Keratinocyte (primary cell): ENCODE results near the gene NATD1. TPM values are rescaled to one million over a fixed set of nuclear protein-coding genes. Genes with fewer than 3 reads are reported as not detected.

Experiments
- DNase-seq: peaks from one replicate; pipeline ENCODE4 v3.0.0-alpha.2; 2011; ENCODE audit warnings: low read depth, missing footprints, low spot score
- FAIRE-seq: peaks from 2 replicates; lab custom pipeline; 2011; peaks lifted over from hg19 to GRCh38; lab: Jason Lieb, UNC
- H2AFZ ChIP-seq: 2 replicates; pipeline ENCODE4 v1.6.0; 2012; ENCODE audit warnings: low read length, control low read depth, inconsistent platforms; ENCODE audit not compliant: control insufficient read depth
- H3K27ac ChIP-seq: 2 replicates; pipeline ENCODE4 v1.5.1; 2011; ENCODE audit warnings: low read length; ENCODE audit not compliant: control insufficient read depth, insufficient read depth
- H3K27me3 ChIP-seq: 3 replicates; pipeline ENCODE4 v1.6.0; 2011; ENCODE audit warnings: low read length; ENCODE audit not compliant: control insufficient read depth, insufficient read depth; ENCODE audit errors: extremely low read depth
- H3K36me3 ChIP-seq, 2 experiments: 2 replicates in 1 of 2; 3 replicates in 1 of 2; pipeline ENCODE4 v1.5.1; 2011; ENCODE audit warnings: low read length in 2 of 2, mild to moderate bottlenecking in 1 of 2; ENCODE audit not compliant: control insufficient read depth in 2 of 2, insufficient read depth in 2 of 2; ENCODE audit errors: extremely low read depth in 1 of 2
- H3K4me1 ChIP-seq: 3 replicates; pipeline ENCODE4 v1.5.1; 2011; ENCODE audit warnings: low read length; ENCODE audit not compliant: control insufficient read depth, insufficient read depth; ENCODE audit errors: extremely low read depth
- H3K4me2 ChIP-seq: 3 replicates; pipeline ENCODE4 v1.6.0; 2011; ENCODE audit warnings: low read depth, low read length; ENCODE audit not compliant: control insufficient read depth, insufficient read depth; ENCODE audit errors: extremely low read depth
- H3K4me3 ChIP-seq, 3 experiments: fragments of 200-600 bp in 1 of 3; sonication (generic) in 1 of 3; 2 replicates in 2 of 3; 3 replicates in 1 of 3; pipeline ENCODE4 v1.5.1; 2011 to 2016; ENCODE audit warnings: low read length in 3 of 3, mild to moderate bottlenecking in 3 of 3, control low read depth in 2 of 3, inconsistent platforms in 1 of 3, low read depth in 1 of 3, mixed read lengths in 1 of 3, mixed run types in 1 of 3, moderate library complexity in 1 of 3; ENCODE audit not compliant: control insufficient read depth in 2 of 3, insufficient read depth in 2 of 3; ENCODE audit errors: extremely low read depth in 1 of 3
- H3K79me2 ChIP-seq: 2 replicates; pipeline ENCODE4 v1.6.0; 2012; ENCODE audit warnings: low read length; ENCODE audit not compliant: control insufficient read depth, insufficient read depth
- H3K9ac ChIP-seq: 3 replicates; pipeline ENCODE4 v1.6.0; 2011; ENCODE audit warnings: low read length; ENCODE audit not compliant: control insufficient read depth, insufficient read depth; ENCODE audit errors: extremely low read depth
- H3K9me1 ChIP-seq: 3 replicates; pipeline ENCODE4 v1.6.0; 2011; ENCODE audit warnings: low read length; ENCODE audit not compliant: control insufficient read depth, insufficient read depth; ENCODE audit errors: extremely low read depth
- H3K9me3 ChIP-seq: 2 replicates; pipeline ENCODE4 v1.5.1; 2012; ENCODE audit warnings: low read depth, low read length; ENCODE audit not compliant: control insufficient read depth
- H4K20me1 ChIP-seq: 3 replicates; pipeline ENCODE4 v1.6.0; 2011; ENCODE audit warnings: low read length; ENCODE audit not compliant: control insufficient read depth, insufficient read depth; ENCODE audit errors: extremely low read depth
- CTCF ChIP-seq, 3 experiments: IDR thresholded peaks in 1 of 3; conservative IDR thresholded peaks in 1 of 3; optimal IDR thresholded peaks in 1 of 3; 2 replicates in 2 of 3; 3 replicates in 1 of 3; pipeline versions ENCODE3 to v1.5.1; 2011; ENCODE audit warnings: low read length in 3 of 3, mild to moderate bottlenecking in 3 of 3, moderate library complexity in 2 of 3, control low read depth in 1 of 3, inconsistent platforms in 1 of 3; ENCODE audit not compliant: insufficient read depth in 2 of 3; ENCODE audit errors: extremely low read depth in 1 of 3
- EZH2 ChIP-seq: IDR thresholded peaks from one replicate; pipeline ENCODE4 v1.6.1; 2012; ENCODE audit warnings: inconsistent platforms, mild to moderate bottlenecking, low read length, moderate library complexity
- dilution Hi-C: fragments of 300-500 bp; cut with MboI; formaldehyde crosslinking; loops from one replicate; pipeline ENCODE4 v1.7.0; 2020; ENCODE audit warnings: low sequenced_read_pairs; ENCODE audit not compliant: extremely low pct_ligation_motif_present
- polyA plus RNA-seq, 5 experiments: library from polyadenylated mRNA; depleted of rRNA in 3 of 5; stranded (reverse) in 3 of 5; stranded (forward) in 1 of 5; unstranded in 1 of 5; fragments of >200 nt; gene quantifications; 1 replicate in 1 of 5; 2 replicates in 3 of 5; 3 replicates in 1 of 5; pipeline versions ENCODE4 v1.2.1 to v1.2.3, GENCODE V29; 2011 to 2012; ENCODE audit warnings: missing spikeins in 2 of 5, low read depth in 1 of 5, low replicate concordance in 1 of 5

Gene NATD1
- polyA plus RNA-seq, 1 donor (not counting 4 experiments of a cell fraction or from before 2014, with no cell fraction given) = 1.5 TPM

DNA sequence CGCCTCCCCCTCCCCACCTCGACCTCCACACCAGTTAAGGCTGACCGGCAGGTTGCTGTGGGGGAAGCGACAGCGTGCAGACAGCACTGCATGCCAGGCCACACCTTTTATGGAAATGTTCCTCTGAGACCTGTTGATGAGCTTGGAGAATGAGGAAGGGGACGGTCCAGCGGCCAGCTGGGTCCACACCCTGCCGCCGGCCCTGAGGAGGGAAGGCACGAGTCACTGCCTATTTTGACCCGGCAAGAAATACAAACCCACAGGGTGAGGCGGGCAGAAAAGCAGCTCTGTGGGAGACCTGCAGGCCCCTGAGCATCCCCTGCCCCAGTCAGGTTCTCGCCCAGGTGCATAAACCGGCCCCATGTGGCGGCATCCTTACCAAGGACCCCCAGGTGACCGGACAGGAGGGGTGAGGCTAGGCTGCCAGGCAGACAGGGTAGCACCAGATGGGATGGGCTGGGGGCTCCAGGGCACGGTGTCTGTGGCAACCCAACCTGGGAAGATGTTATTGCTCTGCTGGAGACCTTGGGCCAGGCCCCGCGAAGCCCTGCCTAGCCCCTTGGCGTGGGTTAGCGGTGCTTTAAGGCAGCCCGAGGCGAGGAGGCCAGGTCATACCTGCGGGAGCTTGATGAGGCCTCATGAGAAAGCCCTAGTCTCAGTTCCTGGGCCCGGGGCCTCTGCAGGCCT, 12.7 kb downstream of the NATD1 start:
- Histone ChIP-seq H3K9ac (no peak overlapping the region), H3K4me2 (no peak overlapping the region), H3K79me2 (no peaks in the 10 kb centered on the region), H2AFZ (no peak overlapping the region), H3K27ac (no peak overlapping the region), H3K4me3 (no peak overlapping the region), H3K4me1 (no peaks in the 10 kb centered on the region), H3K9me1 (no peaks in the 10 kb centered on the region), H3K9me3 (no peaks in the 10 kb centered on the region), H3K27me3 (no peaks in the 10 kb centered on the region), H3K36me3 (no peaks in the 10 kb centered on the region), H4K20me1 (no peaks in the 10 kb centered on the region)
- DNase-seq (no peak), FAIRE-seq (no peak)
- no peak for TF ChIP-seq CTCF (optimal IDR thresholded peaks at IDR 0.05 in 1 of 3, IDR thresholded peaks at IDR 0.05 in 1 of 3, conservative IDR thresholded peaks at IDR 0.05 in 1 of 3; ENCODE audit: extremely low read depth in 1 of 3, insufficient read depth in 2 of 3, low read length in 3 of 3)
- TF ChIP-seq EZH2 = no peak
- dilution Hi-C loops = no loop called here

DNA sequence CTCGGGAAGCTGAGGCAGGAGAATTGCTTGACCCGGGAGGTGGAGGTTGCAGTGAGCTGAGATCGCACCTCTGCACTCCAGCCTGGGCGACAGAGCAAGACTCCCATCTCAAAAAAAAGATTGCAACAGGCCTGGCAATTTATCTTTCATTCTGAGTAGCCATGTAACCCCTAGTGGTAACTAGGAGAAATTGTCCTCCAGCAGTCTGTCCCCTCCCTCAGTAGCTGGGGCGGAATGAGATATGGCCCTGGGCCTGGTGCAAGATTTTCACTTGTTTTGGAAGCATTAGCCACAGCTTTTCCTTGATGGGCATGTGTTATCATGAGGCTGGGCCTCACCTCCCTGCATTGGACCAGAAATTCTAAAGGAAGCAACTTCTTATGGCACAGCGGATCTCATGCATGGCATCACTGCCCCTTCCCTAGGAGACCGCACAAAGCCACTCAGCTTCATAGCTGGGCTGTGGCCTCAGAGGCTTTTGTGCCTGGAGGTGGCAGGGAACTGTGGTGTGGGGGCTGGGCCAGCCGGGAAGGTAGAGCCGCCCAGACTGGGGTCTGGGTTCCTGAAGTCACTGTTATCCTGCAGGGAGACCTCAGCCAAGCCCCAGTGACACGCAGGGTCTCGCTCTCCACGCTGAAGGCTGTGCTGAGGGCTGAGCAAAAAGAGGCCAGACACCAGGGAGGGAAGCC, 13.4 kb downstream of the NATD1 start:
- H3K4me1 ChIP-seq = no peaks in the 10 kb centered on the region
- DNase-seq (no peak), FAIRE-seq (no peak)
- no peak overlapping the region for H2AFZ ChIP-seq
- H3K27ac ChIP-seq = no peak overlapping the region
- no peak overlapping the region for H3K9ac ChIP-seq
- no peaks in the 10 kb centered on the region for H3K9me1 ChIP-seq
- dilution Hi-C loops = no loop called here
- H3K4me2 ChIP-seq = no peak overlapping the region
- H3K4me3 ChIP-seq = no peak overlapping the region
- H3K9me3 ChIP-seq = no peaks in the 10 kb centered on the region
- H3K79me2 ChIP-seq = no peaks in the 10 kb centered on the region
- H4K20me1 ChIP-seq = no peaks in the 10 kb centered on the region
- H3K27me3 ChIP-seq = no peaks in the 10 kb centered on the region
- TF ChIP-seq EZH2 = no peak
- TF ChIP-seq CTCF (optimal IDR thresholded peaks at IDR 0.05 in 1 of 3, IDR thresholded peaks at IDR 0.05 in 1 of 3, conservative IDR thresholded peaks at IDR 0.05 in 1 of 3; ENCODE audit: extremely low read depth in 1 of 3, insufficient read depth in 2 of 3, low read length in 3 of 3) = peak; percentile 28 to 49 (median 44)
- H3K36me3 ChIP-seq = no peaks in the 10 kb centered on the region
